Activated T-cell treated with anti-CD3 and anti-CD28 coated beads for 24 hours (primary cell): ENCODE measurements around the gene TENT5C.

ENCODE experiments used
- DNase-seq: peaks from one replicate; pipeline ENCODE4 v3.0.0-alpha.2; 2020; ENCODE audit warnings: low read depth

TENT5C gene

DNA sequence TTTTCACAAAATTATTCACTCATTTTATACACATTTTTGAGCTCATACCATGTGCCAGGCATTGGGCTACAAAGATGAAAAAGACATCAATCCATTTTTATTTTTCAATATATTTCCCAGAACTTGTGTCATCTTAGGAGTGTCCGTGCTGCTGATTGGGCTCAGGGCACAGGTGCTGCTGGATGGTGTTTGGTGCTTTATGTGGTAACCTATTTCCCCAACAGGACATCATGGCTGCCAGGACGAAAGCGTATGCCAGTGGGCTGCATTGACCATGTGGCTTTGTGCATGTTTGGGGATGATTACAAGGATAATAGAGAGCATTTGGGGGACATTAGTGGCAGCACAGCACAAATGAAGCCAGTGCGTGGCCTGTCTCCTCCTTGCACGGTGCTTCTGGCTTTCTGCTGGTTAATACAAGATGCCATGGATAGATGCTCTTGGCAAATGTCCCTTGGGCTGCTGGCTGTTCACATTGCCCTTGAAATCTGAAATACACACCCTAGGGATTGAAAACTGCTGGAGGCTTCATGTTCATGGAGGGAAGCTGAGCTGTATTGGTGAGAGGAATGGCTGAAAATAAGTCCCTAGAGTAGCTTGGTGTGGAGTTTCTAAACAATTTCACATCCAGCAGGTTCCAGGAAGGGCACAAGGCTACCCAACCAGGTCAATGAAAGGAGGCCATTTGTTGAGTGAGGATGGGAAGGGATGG, 52.3 kb downstream of the TENT5C start:
- DNase-seq: no peak

- no peak for DNase-seq
These were observed 52.8 kb downstream of the TENT5C start for GRCh38 chr1:117658676-117659075.

DNA sequence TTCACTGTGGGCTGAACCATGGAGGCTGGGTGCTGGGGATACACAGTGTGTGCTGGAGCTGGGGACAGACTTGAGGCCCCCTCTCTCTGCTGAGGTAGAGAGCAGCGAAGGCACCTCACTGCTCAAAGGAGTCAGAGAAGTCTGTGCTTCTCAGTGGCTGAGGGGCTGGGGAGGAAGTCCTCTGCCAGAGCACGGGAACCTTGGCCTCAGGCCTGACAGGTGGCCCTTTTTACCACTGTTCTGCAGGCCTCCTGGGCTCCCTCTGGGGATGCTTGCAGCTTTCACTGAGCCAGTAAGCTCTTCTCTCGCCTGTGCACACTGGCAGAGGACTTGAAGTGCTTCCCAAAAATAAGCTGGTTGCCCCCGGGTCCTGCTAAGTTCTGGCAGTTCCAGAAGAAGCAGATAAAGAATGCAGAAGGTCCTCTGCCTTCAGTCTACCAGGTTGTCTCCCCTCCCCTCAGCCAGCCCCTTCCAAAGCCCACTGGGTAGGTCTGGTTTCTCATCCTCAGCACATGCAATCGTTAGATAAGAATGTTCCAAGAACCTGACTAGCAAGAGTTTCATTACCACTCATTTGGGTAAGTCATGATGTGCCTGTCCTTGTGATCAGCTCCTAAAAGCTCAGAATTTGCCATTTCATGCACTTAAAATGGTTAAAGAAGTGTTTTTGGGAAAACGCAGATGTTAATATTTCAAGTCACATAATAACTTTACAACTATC, 53.9 kb downstream of the TENT5C start:
- DNase-seq: no peak

DNA sequence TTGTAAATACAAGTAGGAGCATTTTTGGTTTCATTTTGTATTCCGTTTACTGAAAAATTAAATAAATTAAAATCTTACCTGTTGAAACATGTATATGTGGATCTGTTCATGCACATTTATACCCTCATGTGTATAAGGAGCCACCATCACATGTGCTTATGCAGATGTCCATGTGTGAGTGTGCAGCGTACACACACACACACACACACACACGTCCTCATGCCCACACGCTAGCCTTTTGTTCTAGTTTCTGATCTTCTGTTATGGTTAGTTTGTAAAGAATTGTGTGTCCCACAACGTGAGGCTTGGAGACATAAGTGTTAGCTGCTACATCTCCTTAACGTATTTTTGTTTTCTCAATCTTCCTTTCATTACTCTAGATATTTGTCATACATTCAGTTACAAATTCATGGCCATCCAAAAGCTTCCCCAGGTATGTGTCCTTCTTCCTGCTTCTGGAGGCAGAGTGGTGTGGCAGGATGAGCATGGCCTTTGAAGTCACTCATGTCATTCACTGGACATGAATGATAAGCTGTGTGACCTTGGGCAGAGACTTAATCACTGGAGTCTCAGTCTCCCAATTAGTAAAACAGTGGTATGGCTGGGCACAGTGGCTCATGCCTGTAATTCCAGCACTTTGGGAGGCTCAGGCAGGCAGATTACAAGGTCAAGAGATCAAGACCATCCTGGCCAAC, 54.6 kb downstream of the TENT5C start:
- no peak for DNase-seq

DNA sequence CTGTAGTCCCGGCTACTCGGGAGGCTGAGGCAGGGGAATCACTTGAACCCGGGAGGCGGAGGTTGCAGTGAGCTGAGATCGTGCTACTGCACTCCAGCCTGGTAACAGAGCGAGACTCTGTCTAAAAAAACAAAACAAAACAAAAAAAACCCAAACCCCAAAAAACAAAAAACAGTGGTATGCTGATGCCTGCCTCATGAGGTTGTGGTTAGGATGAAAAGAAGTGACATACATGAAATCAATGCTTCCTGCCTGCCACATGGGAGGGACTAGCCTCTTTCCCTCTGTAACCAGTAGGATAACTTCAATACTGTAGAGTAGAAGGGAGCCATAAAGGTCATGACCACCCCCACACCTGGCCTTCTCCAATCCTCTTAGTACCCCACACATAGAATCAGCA, 55.2 kb downstream of the TENT5C start:
- no peak for DNase-seq

GRCh38 chr1:117662667-117663066, 56.8 kb downstream of the TENT5C start:
- no peak for DNase-seq

- no peak for DNase-seq
These were observed 57.5 kb downstream of the TENT5C start for GRCh38 chr1:117663156-117663902.

DNA sequence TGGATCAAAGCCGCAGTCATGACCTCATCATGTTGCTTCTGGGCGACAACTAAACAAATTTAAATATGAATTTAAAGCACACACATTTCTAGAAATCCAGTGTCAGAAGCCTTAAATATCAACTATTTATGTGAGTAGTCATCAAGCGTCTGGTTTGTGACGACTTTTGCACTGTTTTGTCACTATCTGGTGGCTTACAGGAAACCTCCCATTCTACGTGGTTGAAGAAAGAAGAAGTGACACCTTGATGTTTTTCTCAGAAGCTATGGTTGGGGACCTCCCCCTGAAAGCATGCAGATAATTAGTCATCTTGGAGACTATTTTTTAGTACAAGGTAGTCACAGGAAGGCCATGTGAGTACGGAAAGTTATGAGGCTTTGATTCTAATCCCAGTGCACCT, 58.5 kb downstream of the TENT5C start:
- DNase-seq: peak; percentile 56

DNA sequence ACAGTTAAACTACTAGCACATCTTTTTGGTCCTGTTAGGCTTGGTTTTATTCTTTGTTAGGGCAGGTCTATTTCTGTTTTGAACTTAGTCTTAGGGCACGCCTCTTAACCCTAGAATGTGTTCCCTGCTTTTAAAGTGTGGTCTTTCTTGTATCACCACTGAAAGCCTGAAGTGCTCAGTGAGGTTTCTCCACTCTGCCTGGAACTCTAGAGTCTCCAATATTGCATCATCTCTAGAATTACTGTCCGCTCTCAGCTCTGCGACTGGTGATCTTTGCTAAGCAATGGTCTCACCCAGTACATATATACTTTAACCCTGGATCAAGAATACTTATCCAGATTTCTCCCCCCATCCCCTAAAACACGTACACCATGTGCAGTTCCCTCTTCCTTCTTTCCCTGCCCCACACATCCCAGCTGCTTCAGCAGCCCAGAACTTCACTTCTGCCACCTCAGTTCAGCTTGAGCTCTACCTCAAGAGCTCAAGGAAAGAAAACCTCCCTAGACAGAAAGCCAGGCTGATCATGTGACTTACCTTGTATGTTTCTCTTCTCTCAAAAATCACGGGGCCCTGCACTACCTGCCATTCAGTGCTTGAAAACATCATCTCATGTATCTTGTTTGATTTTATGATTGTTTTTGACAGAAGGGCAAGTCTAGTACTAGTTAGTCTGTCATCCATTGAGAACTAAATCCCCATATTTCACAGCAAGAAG, 59.9 kb downstream of the TENT5C start:
- no peak for DNase-seq

DNA sequence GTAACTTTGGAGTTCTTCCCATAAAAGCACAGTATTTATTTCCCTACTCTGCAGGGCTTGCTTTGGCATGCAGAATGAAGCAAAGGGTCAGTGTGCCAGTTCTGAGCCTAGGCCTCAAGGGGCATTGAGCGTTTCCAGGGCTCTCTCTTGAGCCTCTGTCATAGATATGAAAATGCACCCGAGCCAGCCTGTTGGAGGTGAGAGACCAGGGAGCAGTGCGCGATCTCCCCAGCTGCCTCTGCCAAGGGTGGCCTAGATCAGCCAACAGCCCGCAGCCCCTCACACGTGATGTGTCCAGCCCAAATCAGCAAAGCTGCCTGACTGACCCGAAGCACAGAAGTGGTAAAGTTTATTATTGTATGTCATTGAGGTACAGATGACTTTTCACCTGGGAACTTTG, 63.7 kb downstream of the TENT5C start:
- no peak for DNase-seq

GRCh38 chr1:117670976-117671780, 65.3 kb downstream of the TENT5C start:
- no peak for DNase-seq

GRCh38 chr1:117671781-117672501, 66.1 kb downstream of the TENT5C start:
- no peak for DNase-seq

DNA sequence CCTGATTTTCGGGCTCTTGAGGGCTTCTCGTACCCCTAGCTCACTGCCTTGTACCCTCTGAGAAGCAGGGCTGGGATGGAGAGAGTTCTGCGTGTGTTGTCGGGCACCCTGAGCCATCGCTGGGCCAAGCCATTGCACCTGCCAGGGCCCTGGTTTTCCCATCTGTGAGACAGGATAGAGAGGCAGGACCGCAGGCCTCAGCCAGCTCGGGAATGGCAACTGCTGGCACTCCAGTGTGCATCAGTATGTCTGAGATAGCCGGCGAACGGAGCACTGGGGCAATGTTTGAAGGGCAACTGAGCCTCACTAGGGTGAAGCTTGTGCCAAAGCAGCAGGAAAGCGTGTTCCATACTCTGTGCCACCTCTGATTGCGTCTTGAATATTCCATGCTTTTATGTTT, 66.9 kb downstream of the TENT5C start:
- no peak for DNase-seq

- DNase-seq: no peak
These were observed 67.6 kb downstream of the TENT5C start for GRCh38 chr1:117673405-117673804.

DNA sequence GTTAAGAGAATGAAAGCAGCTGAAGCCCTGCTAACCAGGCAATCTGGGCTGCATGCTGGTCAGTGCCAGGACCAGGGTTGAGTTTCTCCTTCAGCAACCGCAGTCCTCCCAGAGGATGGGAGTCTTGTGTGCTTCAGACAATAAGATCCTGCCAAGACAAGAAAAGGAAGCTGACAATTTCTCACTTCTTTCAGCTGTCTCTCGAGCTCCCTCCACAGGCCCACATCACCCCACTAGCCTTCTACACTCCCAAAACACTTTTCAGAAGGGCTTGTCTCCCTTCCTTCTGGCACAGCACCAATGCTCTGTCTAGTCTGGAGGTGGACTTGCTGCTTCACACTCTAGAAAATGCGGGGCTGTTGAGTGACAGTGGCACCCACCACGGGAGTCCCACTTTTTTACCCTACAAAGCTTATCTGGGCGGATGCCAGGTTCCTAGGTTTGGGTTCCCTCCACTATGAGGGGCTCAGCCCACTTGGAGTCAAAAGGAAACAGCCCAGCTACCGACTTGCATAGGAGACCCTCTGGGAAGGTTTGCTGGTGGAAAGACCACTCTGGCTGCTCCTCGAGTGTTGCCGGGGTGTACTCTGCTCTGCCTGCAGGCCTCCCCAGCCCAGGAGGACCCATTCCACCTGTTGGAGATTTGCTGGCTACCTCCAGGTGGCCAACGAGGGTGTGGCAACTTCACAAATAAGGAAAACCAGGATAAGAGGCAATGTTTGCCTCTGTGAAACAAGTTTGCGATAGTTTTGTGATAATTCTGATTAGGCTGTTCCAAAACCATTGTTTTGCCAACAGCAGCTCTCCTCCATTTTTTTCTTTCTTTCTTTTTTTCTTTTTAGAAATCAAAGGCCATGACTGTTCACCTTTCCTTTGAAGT, 68.9 kb downstream of the TENT5C start:
- DNase-seq: no peak

- DNase-seq: no peak
These were observed 70.1 kb downstream of the TENT5C start for GRCh38 chr1:117675907-117676430.

- DNase-seq: no peak
These were observed 70.8 kb downstream of the TENT5C start for GRCh38 chr1:117676615-117677130.
